Spleen (tissue), 11 donors: ENCODE results near the gene WLS. TPM values are rescaled to one million over a fixed set of nuclear protein-coding genes. Genes with fewer than 3 reads are reported as not detected.

ENCODE experiments used
- DNase-seq: peaks from one replicate; pipeline ENCODE4 v3.0.0-alpha.2; 2020
- H3K27ac ChIP-seq, 8 donors: fragments of 200-600 bp; sonication (generic) in 7 of 8; 1 replicate in 4 of 8; 2 replicates in 4 of 8; pipeline versions ENCODE4 v1.5.0 to v1.8.0; 2016 to 2021; ENCODE audit warnings: inconsistent platforms in 4 of 8, mild to moderate bottlenecking in 4 of 8, moderate library complexity in 1 of 8
- H3K27me3 ChIP-seq, 7 donors: fragments of 200-600 bp; sonication (generic) in 6 of 7; replicated peaks in 1 of 7; 1 replicate in 4 of 7; 2 replicates in 3 of 7; pipeline versions ENCODE4 v1.5.0 to v1.8.0; 2016 to 2021; ENCODE audit warnings: inconsistent platforms in 3 of 7, mild to moderate bottlenecking in 1 of 7
- H3K36me3 ChIP-seq, 6 donors: fragments of 200-600 bp; sonication (generic) in 5 of 6; 1 replicate in 4 of 6; 2 replicates in 2 of 6; pipeline versions ENCODE4 v1.5.0 to v1.8.0; 2016 to 2021; ENCODE audit warnings: inconsistent platforms in 2 of 6
- H3K4me1 ChIP-seq, 6 donors: fragments of 200-600 bp; sonication (generic) in 5 of 6; 1 replicate in 3 of 6; 2 replicates in 3 of 6; pipeline versions ENCODE4 v1.5.0 to v1.8.0; 2016 to 2021; ENCODE audit warnings: inconsistent platforms in 3 of 6
- H3K4me3 ChIP-seq, 8 donors: fragments of 200-600 bp; sonication (generic) in 7 of 8; 1 replicate in 4 of 8; 2 replicates in 4 of 8; pipeline versions ENCODE4 v1.5.0 to v1.8.0; 2016 to 2021; ENCODE audit warnings: inconsistent platforms in 4 of 8, mild to moderate bottlenecking in 4 of 8, moderate library complexity in 2 of 8
- H3K9me3 ChIP-seq, 8 donors: fragments of 200-600 bp; sonication (generic) in 7 of 8; 1 replicate in 4 of 8; 2 replicates in 4 of 8; pipeline versions ENCODE4 v1.5.0 to v1.8.0; 2016 to 2021; ENCODE audit warnings: inconsistent platforms in 4 of 8
- CTCF ChIP-seq, 11 experiments: fragments of 200-600 bp in 7 of 11; fragments of 450-650 bp in 4 of 11; sonication (generic) in 4 of 11; IDR thresholded peaks in 8 of 11; conservative IDR thresholded peaks in 3 of 11; 1 replicate in 7 of 11; 2 replicates in 4 of 11; pipeline versions ENCODE4 v1.4.0 to v1.8.0; 2016 to 2021; ENCODE audit warnings: antibody characterized with exemption in 11 of 11, inconsistent platforms in 4 of 11, mild to moderate bottlenecking in 1 of 11
- POLR2A ChIP-seq, 3 donors: fragments of 450-650 bp; IDR thresholded peaks; one replicate each; pipeline ENCODE4 v1.5.1; 2017; ENCODE audit warnings: antibody characterized with exemption in 3 of 3, mild to moderate bottlenecking in 1 of 3
- POLR2AphosphoS5 ChIP-seq, 3 donors: sonication (generic); formaldehyde crosslinking; IDR thresholded peaks; one replicate each; pipeline ENCODE4 v1.5.1; 2017; ENCODE audit warnings: antibody characterized with exemption in 3 of 3
- WGBS, 5 donors: extraction: QIAGEN DNeasy Blood & Tissue Kit in 3 of 5; methylation state at CpG; one replicate each; pipeline versions ENCODE4 v1.1.5 to v1.1.7; 2013 to 2018; 5-methylcytosine and 5-hydroxymethylcytosine counted together
- intact Hi-C: fragments of 100-400 bp; cut with DNase I; formaldehyde crosslinking; loops from one replicate; pipeline ENCODE4 v1.15.0; 2023; ENCODE audit warnings: low total_unique reads
- polyA plus RNA-seq, 3 donors: library from polyadenylated mRNA; stranded (reverse); fragments of 200-250 nt; gene quantifications; one replicate each; pipeline ENCODE4 v1.2.1, GENCODE V29; 2013
- total RNA-seq, 7 donors: library from RNA; depleted of rRNA in 3 of 7; stranded (reverse); fragments of >200 nt in 3 of 7; fragmentation: NEBNext Ultra II Directional in 4 of 7; extraction: Animal tissue kit (Norgen Biotek cat#: 25700) in 4 of 7; gene quantifications; one replicate each; pipeline versions ENCODE4 v1.1.0 to v1.2.1, GENCODE V29; 2016 to 2021
- donor health status: healthy with polysubstance abuse.
- donor health status: DM: no; HTN: no; CAD: no; lungs with moderate emphysema.
- donor health status: DM: no; HTN: no; CAD: no.
- donor health status: Bipolar disorder and iron deficiency.
- donor health status: healthy.
- donor health status: DM: no; HTN: no; CAD: no.
- donor health status: DM: yes; HTN: yes; CAD: no.

Gene WLS
- total and polyA plus RNA-seq, 10 donors, result 5.6 to 67.2 (median 53.2) TPM

GRCh38 chr1:68120136-68120791 lies 112.1 kb downstream of the WLS start:
- H3K9me3 ChIP-seq, result no peaks in the 10 kb centered on the region
- intact Hi-C loops, result loop anchor here (5.0 kb wide), 1 partner anchor 217 kb away; no protein-coding TSS in a partner anchor
- TF ChIP-seq POLR2AphosphoS5 (IDR thresholded peaks at IDR 0.05) (no peak), CTCF (IDR thresholded peaks at IDR 0.05 in 8 of 11, conservative IDR thresholded peaks at IDR 0.05 in 3 of 11) (peak; percentile 50 to 83 (median 73))
- no peaks in the 10 kb centered on the region for H3K27me3 ChIP-seq
- no peak overlapping the region for H3K4me3 ChIP-seq
- 47 to 54% (median 53%) methylated on average over 7 of the region's 7 CpGs for WGBS, 5 donors
- H3K4me1 ChIP-seq, result peaks cover 0 to 21% (median 7%) of the 10 kb centered on the region in 6 donors
- DNase-seq, result no peak
- H3K36me3 ChIP-seq, result peaks cover 0 to 25% (median 0%) of the 10 kb centered on the region in 6 donors
- H3K27ac ChIP-seq, result peak overlapping the region in 3 of 8 donors; percentile 14 to 45 (median 22)

- Histone ChIP-seq H3K9me3 (no peaks in the 10 kb centered on the region), H3K36me3 (peaks cover 0 to 17% (median 0%) of the 10 kb centered on the region in 6 donors), H3K27me3 (no peaks in the 10 kb centered on the region), H3K4me3 (no peak overlapping the region), H3K4me1 (peaks cover 0 to 21% (median 7%) of the 10 kb centered on the region in 6 donors), H3K27ac (no peak overlapping the region)
- intact Hi-C loops, result loop anchor here (5.0 to 10.0 kb wide), 4 partner anchors 265 to 1615 kb away; no protein-coding TSS in a partner anchor
- DNase-seq, result no peak
- no peak for TF ChIP-seq POLR2AphosphoS5 (IDR thresholded peaks at IDR 0.05)
- no peak for TF ChIP-seq CTCF (IDR thresholded peaks at IDR 0.05 in 8 of 11, conservative IDR thresholded peaks at IDR 0.05 in 3 of 11)
- WGBS, 5 donors, result 86 to 97% (median 88%) methylated on average over 4 of the region's 4 CpGs
Measured at GRCh38 chr1:68119445-68119844, 112.9 kb downstream of the WLS start.

- H3K36me3 ChIP-seq, result no peaks in the 10 kb centered on the region
- no peak overlapping the region for H3K4me3 ChIP-seq
- whole genome bisulfite sequencing, 5 donors, result 74 to 88% (median 79%) methylated on average over 9 to 10 of the region's 10 CpGs
- no peaks in the 10 kb centered on the region for H3K27me3 ChIP-seq
- no peaks in the 10 kb centered on the region for H3K9me3 ChIP-seq
- intact Hi-C loops, result loop anchor here (5.0 to 10.0 kb wide), 4 partner anchors 263 to 1617 kb away; no protein-coding TSS in a partner anchor
- H3K4me1 ChIP-seq, result peaks cover 0 to 22% (median 8%) of the 10 kb centered on the region in 6 donors
- no peak for DNase-seq
- no peak for TF ChIP-seq POLR2AphosphoS5 (IDR thresholded peaks at IDR 0.05)
- TF ChIP-seq CTCF (IDR thresholded peaks at IDR 0.05 in 8 of 11, conservative IDR thresholded peaks at IDR 0.05 in 3 of 11), result no peak
- TF ChIP-seq POLR2A (IDR thresholded peaks at IDR 0.05), result no peak
- H3K27ac ChIP-seq, result peak overlapping the region in 1 of 8 donors; percentile 7
Measured at GRCh38 chr1:68117416-68117815, 114.9 kb downstream of the WLS start.

GRCh38 chr1:68116643-68117235 lies 115.6 kb downstream of the WLS start:
- peaks cover 0 to 26% (median 10%) of the 10 kb centered on the region in 6 donors for H3K4me1 ChIP-seq
- H3K36me3 ChIP-seq, result no peaks in the 10 kb centered on the region
- intact Hi-C loops, result loop anchor here (5.0 to 10.0 kb wide), 4 partner anchors 262 to 1618 kb away; no protein-coding TSS in a partner anchor
- H3K27ac ChIP-seq, result no peak overlapping the region
- H3K27me3 ChIP-seq, result no peaks in the 10 kb centered on the region
- H3K4me3 ChIP-seq, result peak overlapping the region in 1 of 8 donors; percentile 51
- 0 to 11% (median 1%) methylated on average over 3 of the region's 3 CpGs for WGBS, 5 donors
- no peaks in the 10 kb centered on the region for H3K9me3 ChIP-seq
- DNase-seq, result no peak
- TF ChIP-seq CTCF (IDR thresholded peaks at IDR 0.05 in 8 of 11, conservative IDR thresholded peaks at IDR 0.05 in 3 of 11) (peak; percentile 45 to 85 (median 79)), POLR2A (IDR thresholded peaks at IDR 0.05) (no peak)
